DMS79 (cell line): Measurements from ENCODE around the gene RNF215.
"Not testable (repeated sequence)": the region's sequence is repeated elsewhere in the genome, so short reads cannot be mapped to it uniquely, and the experiment has no call there.

ENCODE experiments used
- DNase-seq: peaks from one replicate; lab custom pipeline; 2025; lab: John Stamatoyannopoulos, UW

RNF215 gene

DNA sequence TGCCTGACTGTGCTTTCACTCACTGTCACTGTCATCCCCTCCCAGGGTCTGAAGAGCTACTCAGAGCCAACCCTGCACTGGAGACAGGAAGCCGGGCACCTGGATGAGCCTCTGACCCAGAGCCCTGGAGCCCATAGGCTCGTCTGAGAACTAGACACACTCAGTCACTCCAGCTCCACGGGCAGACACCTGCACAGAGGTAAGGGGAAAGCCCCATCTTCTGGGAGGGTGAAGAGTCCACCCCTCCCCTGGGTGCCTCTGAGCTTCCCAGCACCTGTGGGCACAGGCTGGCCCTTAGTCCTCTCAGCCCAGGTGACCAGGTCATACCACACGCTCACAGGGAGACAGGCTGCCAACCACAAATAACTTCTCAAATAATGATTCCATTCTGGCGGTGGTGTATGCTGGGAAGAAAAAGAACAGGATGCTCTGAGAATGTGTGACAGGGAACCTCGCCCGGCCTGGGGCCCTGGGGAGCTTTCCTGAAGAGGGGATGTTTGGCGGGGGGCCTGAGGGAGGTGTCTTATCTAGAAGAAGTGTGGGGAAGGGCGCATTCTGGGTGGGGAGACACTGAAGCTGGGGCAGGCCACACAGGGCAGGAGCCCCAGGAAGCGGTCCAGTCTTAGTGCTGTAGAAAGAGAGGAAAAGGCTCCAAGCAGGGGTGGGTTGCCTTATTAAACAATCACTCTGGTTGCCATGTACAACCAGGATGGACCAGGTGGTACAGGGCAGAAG lies 25.1 kb downstream of the RNF215 start:
- no peak for DNase-seq

- DNase-seq: no peak
Observed at GRCh38 chr22:30358541-30358940, 28.7 kb downstream of the RNF215 start.

DNA sequence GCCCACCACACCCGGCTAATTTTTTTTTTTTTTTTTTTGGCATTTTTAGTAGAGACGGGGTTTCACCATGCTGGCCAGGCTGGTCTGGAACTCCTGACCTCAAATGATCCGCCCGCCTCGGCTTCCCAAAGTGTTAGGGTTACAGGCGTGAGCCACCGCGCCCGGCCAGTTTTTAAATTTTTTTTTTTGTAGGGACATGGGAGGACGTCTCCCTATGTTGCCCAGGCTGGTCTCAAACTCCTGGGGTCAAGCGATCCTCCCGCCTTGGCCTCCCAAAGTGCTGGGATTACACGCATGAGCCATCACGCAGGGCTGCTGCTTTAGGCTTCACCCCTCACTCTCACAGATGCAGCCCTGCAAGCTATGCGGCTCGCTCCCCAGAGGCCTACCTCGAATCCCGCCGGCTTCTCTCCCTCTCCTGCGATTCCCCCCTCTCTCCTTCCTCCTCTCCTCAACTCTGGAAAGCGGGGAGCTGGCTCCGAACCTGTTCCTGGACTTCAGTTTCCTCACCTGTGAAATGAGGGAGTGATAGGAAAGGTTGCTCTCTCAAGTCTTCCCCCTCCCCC lies 29.5 kb downstream of the RNF215 start:
- no peak for DNase-seq

- no peak for DNase-seq
Observed at GRCh38 chr22:30357236-30357570, 30.0 kb downstream of the RNF215 start.

DNA sequence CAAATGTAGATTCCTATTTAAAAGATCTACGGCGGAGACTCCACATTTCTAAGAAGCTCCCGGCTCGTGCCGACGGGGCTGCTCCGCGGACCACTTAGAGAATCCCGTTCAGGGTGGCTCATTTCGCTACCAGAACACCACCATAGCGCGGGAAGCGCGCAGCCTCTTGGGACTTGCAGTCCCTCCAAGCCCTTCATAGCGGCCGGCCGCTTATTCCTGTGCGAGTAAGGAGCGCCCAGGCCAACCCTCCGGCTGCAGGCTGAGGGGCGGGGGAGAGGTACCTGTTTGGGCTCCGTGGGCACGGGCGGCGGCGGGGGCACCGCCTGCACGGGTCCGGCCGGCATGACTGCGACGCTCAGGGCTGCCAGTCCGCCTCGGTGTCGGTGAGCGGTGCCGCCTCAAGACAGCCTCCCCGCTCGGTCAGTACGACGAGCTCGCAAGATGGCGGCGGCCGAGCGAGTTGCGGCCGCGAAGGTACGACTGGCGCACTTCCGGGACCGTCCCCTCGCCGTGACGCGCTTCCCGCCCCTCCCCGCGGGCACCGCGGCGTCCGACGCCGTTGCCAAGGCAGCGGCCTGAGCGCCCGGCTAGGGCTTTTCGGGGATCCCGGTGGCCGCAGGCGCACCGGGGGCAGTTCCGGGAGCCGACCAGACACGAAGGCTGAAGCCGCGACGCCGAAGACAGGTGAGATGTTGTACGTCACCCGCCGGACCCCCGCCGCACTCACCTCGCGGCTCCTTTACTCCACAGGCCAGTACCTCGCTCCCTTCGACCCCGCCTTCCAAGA lies 30.6 kb downstream of the RNF215 start, which contains the start of the genes CCDC157 and SF3A1:
CCDC157 (plus strand) TSS at position 559 of the 787 bp plus-strand sequence. CDS start 8,994 bp downstream, outside the sequence.
SF3A1 (minus strand) TSS at position 446 of the 787 bp plus-strand sequence; CDS start at position 344, 102 bp downstream.
- peak; percentile 52 for DNase-seq

DNA sequence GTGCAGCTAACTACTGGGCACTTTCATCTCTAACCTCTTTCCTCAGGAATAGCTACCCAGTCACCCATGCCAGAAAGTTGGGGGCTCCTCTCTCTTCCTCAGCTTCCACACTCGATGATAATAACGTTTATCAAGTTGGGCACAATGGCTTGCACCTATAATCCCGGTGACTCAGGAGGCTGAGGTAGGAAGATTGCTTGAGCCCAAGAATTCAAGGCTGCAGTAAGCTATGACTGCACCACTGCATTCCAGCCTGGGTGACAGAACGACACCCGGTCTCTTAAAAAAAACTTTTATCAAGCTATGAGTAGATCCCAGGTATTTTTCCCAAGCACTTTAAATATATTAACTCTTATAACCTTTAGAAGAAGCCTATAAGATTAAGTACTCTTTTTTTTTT lies 32.6 kb downstream of the RNF215 start:
- DNase-seq: no peak

- DNase-seq: no peak
Observed at GRCh38 chr22:30351226-30351625, 36.0 kb downstream of the RNF215 start.

DNA sequence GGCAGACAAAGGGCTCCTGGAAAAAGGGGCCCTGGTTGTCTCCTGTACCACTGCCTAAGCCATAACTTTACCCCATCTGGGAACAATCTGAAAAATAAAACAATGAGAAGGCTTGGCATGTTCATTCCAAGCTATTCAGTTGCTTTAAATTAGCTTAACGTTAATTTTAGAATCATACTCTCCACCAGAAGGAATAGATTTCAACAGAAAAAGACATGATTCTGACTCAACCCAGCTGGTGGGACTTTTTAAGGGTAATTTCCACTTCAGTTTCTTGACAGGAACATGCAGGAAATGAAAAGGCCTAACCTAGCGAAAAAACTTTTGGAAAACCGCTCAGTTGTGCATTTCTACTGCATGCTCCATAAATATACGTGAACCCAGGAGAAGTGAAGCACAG lies 38.4 kb downstream of the RNF215 start:
- no peak for DNase-seq

GRCh38 chr22:30348404-30348803 lies 38.8 kb downstream of the RNF215 start:
- DNase-seq: no peak

DNA sequence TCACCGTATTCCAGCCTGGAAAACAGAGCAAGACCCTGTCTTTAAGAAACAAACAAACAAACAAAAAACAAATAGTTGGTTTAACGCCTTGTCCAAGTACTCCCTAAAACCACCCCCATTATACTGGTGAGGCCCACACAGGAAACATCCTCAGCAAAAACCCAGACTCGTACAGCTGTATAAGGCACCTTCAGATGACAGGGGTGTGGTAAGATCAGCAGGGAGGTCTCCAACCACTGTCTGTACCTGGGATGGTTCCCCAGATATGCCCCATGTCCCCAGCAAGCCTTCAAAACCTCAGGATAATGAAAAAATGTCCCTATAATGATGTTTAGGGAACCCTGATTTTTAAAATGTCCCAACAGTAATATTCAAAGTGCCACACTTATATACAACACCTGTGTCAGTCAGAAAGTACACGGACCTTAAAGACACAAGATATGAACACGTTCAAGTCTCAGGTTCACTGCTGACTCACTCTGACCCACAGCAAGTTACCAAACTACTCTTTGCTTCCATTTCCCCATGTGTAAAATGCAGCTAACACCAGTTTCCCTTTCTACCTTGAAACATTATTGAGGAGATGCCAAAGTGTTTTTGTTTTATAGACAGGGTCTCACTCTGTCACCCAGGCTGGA lies 39.8 kb downstream of the RNF215 start:
- DNase-seq: no peak

GRCh38 chr22:30344447-30345200 lies 42.6 kb downstream of the RNF215 start:
- DNase-seq: no peak

GRCh38 chr22:30340911-30341685 lies 46.1 kb downstream of the RNF215 start:
- no peak for DNase-seq

GRCh38 chr22:30338802-30339201 lies 48.4 kb downstream of the RNF215 start:
- DNase-seq: no peak

GRCh38 chr22:30338341-30338740 lies 48.9 kb downstream of the RNF215 start:
- not testable (repeated sequence) for DNase-seq

- DNase-seq: no peak
Observed at GRCh38 chr22:30337461-30337778, 49.8 kb downstream of the RNF215 start.

GRCh38 chr22:30336752-30337460 lies 50.3 kb downstream of the RNF215 start:
- DNase-seq: no peak

DNA sequence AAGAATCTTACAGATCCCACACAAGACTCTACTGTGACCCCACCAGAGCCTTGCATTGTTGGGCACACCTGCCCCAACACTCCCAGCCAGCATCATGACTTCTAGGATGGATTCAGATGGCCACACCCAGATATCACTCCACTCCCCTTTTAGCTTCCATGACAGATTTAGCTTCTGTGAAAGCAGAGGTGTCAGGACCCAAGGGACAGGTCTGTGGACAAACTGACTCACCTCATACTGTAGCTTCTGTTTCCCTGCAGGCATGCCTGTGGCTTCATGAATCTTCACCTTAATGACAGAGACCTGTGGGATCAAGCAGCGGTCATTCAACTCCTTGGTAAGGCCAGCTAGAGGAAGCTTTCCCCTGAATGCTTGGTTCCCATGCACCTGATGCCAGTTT lies 52.0 kb downstream of the RNF215 start:
- no peak for DNase-seq

DNA sequence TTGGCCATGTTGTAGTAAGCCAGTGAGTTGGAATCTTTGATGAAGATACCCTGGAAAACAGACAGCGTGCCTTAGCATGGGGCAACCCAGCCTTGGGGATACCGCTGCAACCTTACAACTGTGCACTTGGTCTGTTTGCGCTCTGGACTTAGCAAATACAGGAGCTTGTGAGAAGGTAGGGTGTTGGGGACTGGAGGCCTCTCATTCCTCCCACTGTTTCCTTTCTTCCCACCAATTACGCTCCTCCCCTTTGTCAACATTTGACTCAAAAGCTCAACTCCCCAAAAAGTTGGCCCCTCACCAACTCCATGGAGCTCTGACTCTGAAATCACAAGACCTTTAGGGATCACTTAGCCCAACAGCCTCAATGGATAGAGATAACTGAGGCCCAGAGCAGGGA lies 52.6 kb downstream of the RNF215 start:
- no peak for DNase-seq

GRCh38 chr22:30333707-30334087 lies 53.5 kb downstream of the RNF215 start:
- DNase-seq: no peak

- DNase-seq: no peak
Observed at GRCh38 chr22:30332994-30333706, 54.1 kb downstream of the RNF215 start.
